Fibroblast of villous mesenchyme (primary cell): ENCODE measurements around the gene TOMM34. TPM values are rescaled to one million over a fixed set of nuclear protein-coding genes. Genes with fewer than 3 reads are reported as not detected.

Experiments
- DNase-seq: peaks from one replicate; pipeline ENCODE4 v3.0.0-alpha.2; 2010; ENCODE audit warnings: low read depth
- H3K4me3 ChIP-seq: 2 replicates; pipeline ENCODE4 v1.5.1; 2011; ENCODE audit warnings: low read depth, mild to moderate bottlenecking, low read length
- total RNA-seq: library from RNA; depleted of rRNA; stranded (reverse); fragments of >200 nt; gene quantifications from 2 replicates; pipeline ENCODE4 v1.2.3, GENCODE V29; 2012
- TF ChIP-seq, protein P1 (sequence below): IDR thresholded peaks from 2 replicates; pipeline ENCODE4 v1.5.1; 2012; ENCODE audit warnings: low read depth, mild to moderate bottlenecking, low read length; ENCODE audit not compliant: insufficient read depth

Gene TOMM34, protein sequence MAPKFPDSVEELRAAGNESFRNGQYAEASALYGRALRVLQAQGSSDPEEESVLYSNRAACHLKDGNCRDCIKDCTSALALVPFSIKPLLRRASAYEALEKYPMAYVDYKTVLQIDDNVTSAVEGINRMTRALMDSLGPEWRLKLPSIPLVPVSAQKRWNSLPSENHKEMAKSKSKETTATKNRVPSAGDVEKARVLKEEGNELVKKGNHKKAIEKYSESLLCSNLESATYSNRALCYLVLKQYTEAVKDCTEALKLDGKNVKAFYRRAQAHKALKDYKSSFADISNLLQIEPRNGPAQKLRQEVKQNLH
- 15.1 and 22.0 TPM in 2 replicates for total RNA-seq

DNA sequence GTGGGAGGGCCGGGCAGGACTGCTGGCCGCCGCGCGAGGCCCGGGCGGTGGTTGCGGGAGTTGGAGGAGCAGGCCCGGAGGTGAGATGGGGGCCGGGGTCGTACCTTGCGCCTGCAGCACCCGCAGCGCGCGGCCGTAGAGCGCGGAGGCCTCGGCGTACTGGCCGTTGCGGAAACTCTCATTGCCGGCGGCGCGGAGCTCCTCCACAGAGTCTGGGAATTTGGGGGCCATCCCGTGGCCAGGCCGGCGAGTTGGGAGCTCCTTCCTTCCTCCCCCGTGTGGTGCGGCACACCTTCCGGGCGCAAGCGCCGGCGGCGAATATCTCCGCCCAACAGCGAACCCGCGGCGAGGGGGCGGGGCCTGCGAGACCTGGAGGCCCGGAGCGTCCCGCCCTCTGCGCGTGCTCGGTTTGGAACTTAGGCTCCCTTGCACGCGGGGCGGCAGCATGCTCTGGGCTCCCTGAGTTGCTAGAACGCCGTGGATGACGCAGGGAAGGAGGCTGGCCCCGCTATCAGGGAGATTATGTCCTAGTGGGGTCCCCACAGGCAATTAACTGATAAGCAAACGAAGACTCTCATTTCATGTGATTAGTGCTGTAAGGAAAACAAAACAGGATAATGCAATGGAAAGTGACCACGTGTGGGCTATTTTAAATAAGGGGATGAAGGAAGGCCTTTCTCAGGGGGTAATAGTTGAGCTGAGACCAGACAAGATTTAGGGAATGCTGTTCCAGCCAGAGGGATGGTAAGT is at the start of gene TOMM34:
TSS of gene TOMM34 (minus strand) at position 295 of the 750 bp plus-strand sequence. CDS start at position 231, 64 bp downstream.
- H3K4me3 ChIP-seq = peak within 1 kb of the TSS; percentile 85
- peak; percentile 91 for DNase-seq
- TF ChIP-seq, protein P1, sequence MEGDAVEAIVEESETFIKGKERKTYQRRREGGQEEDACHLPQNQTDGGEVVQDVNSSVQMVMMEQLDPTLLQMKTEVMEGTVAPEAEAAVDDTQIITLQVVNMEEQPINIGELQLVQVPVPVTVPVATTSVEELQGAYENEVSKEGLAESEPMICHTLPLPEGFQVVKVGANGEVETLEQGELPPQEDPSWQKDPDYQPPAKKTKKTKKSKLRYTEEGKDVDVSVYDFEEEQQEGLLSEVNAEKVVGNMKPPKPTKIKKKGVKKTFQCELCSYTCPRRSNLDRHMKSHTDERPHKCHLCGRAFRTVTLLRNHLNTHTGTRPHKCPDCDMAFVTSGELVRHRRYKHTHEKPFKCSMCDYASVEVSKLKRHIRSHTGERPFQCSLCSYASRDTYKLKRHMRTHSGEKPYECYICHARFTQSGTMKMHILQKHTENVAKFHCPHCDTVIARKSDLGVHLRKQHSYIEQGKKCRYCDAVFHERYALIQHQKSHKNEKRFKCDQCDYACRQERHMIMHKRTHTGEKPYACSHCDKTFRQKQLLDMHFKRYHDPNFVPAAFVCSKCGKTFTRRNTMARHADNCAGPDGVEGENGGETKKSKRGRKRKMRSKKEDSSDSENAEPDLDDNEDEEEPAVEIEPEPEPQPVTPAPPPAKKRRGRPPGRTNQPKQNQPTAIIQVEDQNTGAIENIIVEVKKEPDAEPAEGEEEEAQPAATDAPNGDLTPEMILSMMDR = no peak

DNA sequence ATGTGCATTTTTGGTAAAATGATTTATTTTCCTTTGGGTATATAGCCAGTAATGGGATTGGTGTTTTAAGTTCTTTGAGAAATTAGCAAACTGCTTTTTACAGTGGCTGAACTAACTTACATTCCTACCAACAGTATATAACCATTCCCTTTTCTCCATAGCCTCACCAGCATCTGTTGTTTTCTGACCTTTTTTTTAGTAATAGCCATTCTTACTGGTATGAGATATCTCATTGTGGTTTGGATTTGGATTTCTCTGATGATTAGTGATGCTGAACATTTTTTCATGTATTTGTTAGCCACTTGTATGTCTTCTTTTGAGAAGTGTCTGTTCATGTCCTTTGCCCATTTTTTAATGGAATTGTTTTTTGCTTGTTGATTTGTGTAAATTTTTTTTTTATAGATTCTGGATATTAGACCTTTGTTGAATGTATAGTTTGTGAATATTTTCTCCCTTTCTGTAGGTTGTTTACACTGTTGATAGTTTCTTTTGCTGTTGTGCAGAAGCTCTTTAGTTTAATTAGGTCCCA is 48.4 kb upstream of the TOMM34 start:
- TF ChIP-seq, protein P1 = no peak
- no peak overlapping the region for H3K4me3 ChIP-seq
- no peak for DNase-seq

DNA sequence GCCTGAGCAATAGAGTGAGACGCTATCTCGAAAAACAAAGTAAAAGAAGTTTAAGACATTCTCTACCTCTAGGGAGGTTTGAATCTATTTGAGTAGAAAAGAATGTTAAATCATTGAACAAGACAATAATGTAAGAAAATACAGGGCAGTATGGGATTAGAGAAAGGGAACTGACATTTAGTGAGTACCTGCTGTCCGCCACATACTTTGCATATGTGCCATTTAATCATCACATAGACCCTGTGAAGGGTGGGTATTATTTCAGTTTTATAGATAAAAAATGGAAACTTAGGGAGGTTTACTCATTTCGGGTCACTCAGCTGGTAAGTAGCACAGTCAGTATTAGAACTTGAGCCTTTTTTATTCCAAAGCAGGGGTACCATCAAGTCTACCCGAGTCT is 37.5 kb upstream of the TOMM34 start:
- TF ChIP-seq, protein P1 = no peak

DNA sequence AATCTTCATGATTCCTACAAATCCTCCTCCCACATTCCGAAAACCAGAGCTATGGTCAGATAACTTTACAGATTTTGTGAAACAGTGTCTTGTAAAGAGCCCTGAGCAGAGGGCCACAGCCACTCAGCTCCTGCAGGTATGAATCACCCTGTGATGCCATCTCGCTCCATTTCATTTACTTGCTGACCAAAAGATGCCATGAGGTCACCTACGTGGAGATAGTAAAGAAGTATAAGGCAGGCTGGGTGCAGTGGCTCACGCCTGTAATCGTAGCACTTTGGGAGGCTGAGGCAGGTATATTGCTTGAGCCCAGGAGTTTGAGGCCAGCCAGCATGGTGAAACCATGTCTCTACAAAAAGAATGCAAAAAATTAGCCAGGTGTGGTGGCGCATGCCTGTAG is 37.0 kb upstream of the TOMM34 start:
- no peak overlapping the region for H3K4me3 ChIP-seq
- TF ChIP-seq, protein P1 = no peak

More for the DNA sequence above, 37.5 kb upstream of the TOMM34 start:
- DNase-seq = no peak
- H3K4me3 ChIP-seq = no peak overlapping the region

DNA sequence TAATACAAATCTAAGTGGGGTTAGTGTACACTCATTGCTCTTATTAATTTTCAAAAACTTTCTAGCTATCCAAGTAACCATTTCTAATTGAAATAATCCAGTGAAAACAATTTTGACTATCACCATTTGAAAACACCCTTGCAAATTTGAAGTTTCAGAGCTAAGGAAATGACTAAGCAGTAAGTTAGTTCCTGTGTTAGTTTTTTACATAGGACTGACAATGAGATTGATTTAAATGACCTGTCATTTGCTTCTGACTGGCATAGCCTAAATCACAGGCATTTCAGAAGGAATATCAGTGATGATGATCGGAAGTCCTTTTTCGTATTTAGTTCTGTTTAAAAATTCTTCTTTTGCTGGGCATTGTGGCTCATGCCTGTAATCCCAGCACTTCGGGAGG is 33.1 kb upstream of the TOMM34 start:
- TF ChIP-seq, protein P1 = no peak
- DNase-seq = no peak

More for the DNA sequence above, 37.0 kb upstream of the TOMM34 start:
- DNase-seq = no peak

DNA sequence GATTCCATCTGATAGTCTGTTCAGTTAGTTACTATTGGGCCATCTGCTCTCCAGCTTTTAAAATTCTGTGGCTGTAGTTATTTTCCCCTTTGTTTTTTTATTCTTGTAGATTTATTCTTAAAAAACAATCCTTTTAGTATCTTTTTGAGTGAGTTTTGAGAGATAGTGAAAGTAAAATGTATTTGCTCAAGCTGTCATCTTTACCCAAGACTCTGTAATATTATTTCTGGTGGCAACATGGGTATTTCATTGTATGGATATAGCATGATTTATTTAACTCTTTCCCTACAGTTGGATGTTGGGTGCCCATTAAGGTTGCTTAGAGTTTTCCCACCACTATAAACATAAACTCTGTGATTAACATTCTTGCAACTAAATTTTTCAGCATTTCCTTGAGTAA is 30.8 kb upstream of the TOMM34 start:
- H3K4me3 ChIP-seq = peak overlapping the region; percentile 28
- TF ChIP-seq, protein P1 = no peak
- DNase-seq = peak; percentile 13

More for the DNA sequence above, 33.1 kb upstream of the TOMM34 start:
- H3K4me3 ChIP-seq = no peak overlapping the region
